Measurements from ENCODE around the gene PXYLP1. TPM values are rescaled to one million over a fixed set of nuclear protein-coding genes. Genes with fewer than 3 reads are reported as not detected.

The PXYLP1 gene
- total and polyA plus RNA-seq, 2 of the 8 experiments (the other 6 are each of a cell fraction or from before 2014, with no cell fraction given) = 19.4 to 20.6 TPM

DNA sequence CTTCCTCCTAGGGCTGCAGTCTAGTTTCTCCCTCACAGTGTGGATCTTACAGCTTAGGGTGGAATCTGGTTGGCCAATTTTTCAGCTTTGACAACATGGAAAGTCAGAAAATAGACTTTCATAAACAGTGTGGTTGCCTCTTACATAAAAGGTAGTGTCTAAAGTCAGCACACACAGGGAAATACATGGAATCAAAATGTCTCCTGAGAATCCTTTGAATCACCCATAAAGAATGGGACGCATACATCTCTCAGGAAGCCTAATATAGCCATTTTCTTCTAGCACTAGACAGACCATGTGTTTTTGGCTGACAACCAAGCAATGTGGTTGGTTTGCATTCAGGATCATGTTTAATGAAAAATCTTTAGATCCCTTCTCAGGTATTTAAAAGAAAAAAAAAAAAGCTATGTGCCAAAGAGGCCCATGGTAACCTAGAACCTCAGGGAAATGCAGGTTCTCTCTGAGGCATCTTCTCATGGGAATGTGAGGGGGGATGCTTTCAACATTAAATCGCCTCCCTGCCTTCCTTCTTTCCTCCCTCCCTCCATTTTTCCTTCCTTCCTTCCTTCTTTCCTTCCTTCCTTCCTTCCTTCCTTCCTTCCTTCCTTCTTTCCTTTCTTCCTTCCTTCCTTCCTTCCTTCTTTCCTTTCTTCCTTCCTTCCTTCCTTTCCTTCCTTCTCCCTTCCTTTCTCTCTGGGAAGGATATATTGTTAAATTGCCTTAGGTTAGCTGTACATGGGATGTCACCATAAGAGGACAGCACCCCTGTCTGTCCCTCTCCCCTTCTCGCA, 102.4 kb downstream of the PXYLP1 start:
- no peak overlapping the region for H3K23ac ChIP-seq (ENCODE audit: insufficient read length)
- no peak overlapping the region for H4K5ac ChIP-seq (ENCODE audit: insufficient read length, low read depth, low read length)
- no peak overlapping the region for H3K9ac ChIP-seq (replicated peaks in 1 of 4; ENCODE audit: extremely low read depth in 1 of 4, low read depth in 3 of 4, low read length in 3 of 4)
- ChIA-PET CTCF (ENCODE audit: partially characterized antibody) (interaction anchor here (0.9 to 3.4 kb wide), 6 partner anchors 19 to 227 kb away, joined by 3 to 12 read pairs (median 4); no protein-coding TSS in a partner anchor), POLR2A (ENCODE audit: partially characterized antibody) (interaction anchor here (0.8 kb wide), 1 partner anchor 12 kb away, joined by 3 read pairs; no protein-coding TSS in a partner anchor)
- no peak overlapping the region for H4K8ac ChIP-seq (ENCODE audit: extremely low read depth, insufficient read depth, low read length)
- no peaks in the 10 kb centered on the region for H4K20me1 ChIP-seq (replicated peaks in 1 of 2; ENCODE audit: control insufficient read depth in 1 of 2, insufficient read depth in 2 of 2, low read length in 2 of 2)
- H3K27ac ChIP-seq (ENCODE audit: low read depth, low read length) = no peak overlapping the region
- H3K79me2 ChIP-seq (ENCODE audit: control insufficient read depth in 1 of 2, insufficient read depth in 2 of 2, low read length in 2 of 2) = no peaks in the 10 kb centered on the region
- H3K4me1 ChIP-seq (replicated peaks in 1 of 4; ENCODE audit: control insufficient read depth in 3 of 4, insufficient read depth in 4 of 4, low read length in 3 of 4) = peaks cover 0 to 5% (median 3%) of the 10 kb centered on the region in 4 experiments; a peak in 3 of 7 replicates
- no peaks in the 10 kb centered on the region for H3K27me3 ChIP-seq (replicated peaks in 1 of 4; ENCODE audit: control insufficient read depth in 3 of 4, extremely low read depth in 1 of 4, insufficient read depth in 3 of 4, low read length in 3 of 4)
- no peak overlapping the region for H3K56ac ChIP-seq (replicated peaks; ENCODE audit: insufficient read length, low read depth, low read length)
- H2BK5ac ChIP-seq (ENCODE audit: low read depth, low read length) = no peak overlapping the region
- no peak overlapping the region for H4K91ac ChIP-seq (replicated peaks; ENCODE audit: insufficient read length, low read length)
- H2BK120ac ChIP-seq (replicated peaks; ENCODE audit: low read depth, low read length) = no peak overlapping the region
- no peak overlapping the region for H3K4me3 ChIP-seq (ENCODE audit: extremely low read depth in 1 of 4, insufficient read depth in 2 of 4, low read depth in 3 of 4, low read length in 4 of 4)
- no peak overlapping the region; the same call in 1 of the 2 replicates for H2BK12ac ChIP-seq (ENCODE audit: low read depth, low read length)
- FAIRE-seq = no peak
- H2AK5ac ChIP-seq (ENCODE audit: low read depth, low read length) = no peak overlapping the region
- H2BK15ac ChIP-seq (ENCODE audit: low read length) = no peak overlapping the region
- no peak overlapping the region for H3K14ac ChIP-seq (ENCODE audit: insufficient read length)
- DNase-seq (ENCODE audit: low read depth in 1 of 2, low spot score in 2 of 2) = no peak
- H3K18ac ChIP-seq (ENCODE audit: extremely low read depth, low read length) = no peak overlapping the region
- H3K23me2 ChIP-seq (ENCODE audit: low read depth, low read length) = no peaks in the 10 kb centered on the region
- H3K4me2 ChIP-seq (ENCODE audit: insufficient read depth in 1 of 2, low read depth in 2 of 2, low read length in 2 of 2) = 0 out of 4 replicates have a peak overlapping the region, but pooled peaks of 1 of the 2 experiments have one; percentile 21
- no peaks in the 10 kb centered on the region for H3K36me3 ChIP-seq (ENCODE audit: control insufficient read depth in 2 of 4, insufficient read depth in 4 of 4, low read length in 3 of 4)
- 90% methylated on average over 3 of the region's 3 CpGs; no CpG with 5 or more reads in 1 of the 2 experiments for WGBS, 2 experiments (ENCODE audit: extremely low coverage in 1 of 2, insufficient coverage in 1 of 2, insufficient read length in 1 of 2, insufficient replicate concordance in 2 of 2, low coverage in 1 of 2, low lambda C conversion rate in 2 of 2, missing lambda C conversion rate in 1 of 2)
- H3K9me3 ChIP-seq (ENCODE audit: insufficient read depth in 2 of 2, low read depth in 1 of 2, low read length in 1 of 2) = no peaks in the 10 kb centered on the region
- no peak overlapping the region; the same call in 1 of the 2 replicates for H2AFZ ChIP-seq (ENCODE audit: low read length)
- no peak overlapping the region for H3K4ac ChIP-seq (replicated peaks; ENCODE audit: insufficient read length, low read depth, low read length)
- no peak overlapping the region for H2BK20ac ChIP-seq (ENCODE audit: low read length)
- no peaks in the 10 kb centered on the region for H3K79me1 ChIP-seq (ENCODE audit: low read depth, low read length)
- TF ChIP-seq POLR2A (IDR thresholded peaks at IDR 0.05; ENCODE audit: control extremely low read depth in 1 of 2, low read depth in 2 of 2, low read length in 2 of 2) = no peak
- TF ChIP-seq CREB1 (IDR thresholded peaks at IDR 0.05) = no peak
- TF ChIP-seq, protein P1, sequence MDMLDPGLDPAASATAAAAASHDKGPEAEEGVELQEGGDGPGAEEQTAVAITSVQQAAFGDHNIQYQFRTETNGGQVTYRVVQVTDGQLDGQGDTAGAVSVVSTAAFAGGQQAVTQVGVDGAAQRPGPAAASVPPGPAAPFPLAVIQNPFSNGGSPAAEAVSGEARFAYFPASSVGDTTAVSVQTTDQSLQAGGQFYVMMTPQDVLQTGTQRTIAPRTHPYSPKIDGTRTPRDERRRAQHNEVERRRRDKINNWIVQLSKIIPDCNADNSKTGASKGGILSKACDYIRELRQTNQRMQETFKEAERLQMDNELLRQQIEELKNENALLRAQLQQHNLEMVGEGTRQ (IDR thresholded peaks at IDR 0.05; ENCODE audit: low read length) = no peak
